Esophagus squamous epithelium (tissue), 4 donors: ENCODE data around the gene UGT2B11.

Experiments used
- CTCF ChIP-seq, 6 experiments: fragments of 450-650 bp in 4 of 6; fragments of 200-600 bp in 2 of 6; sonication (generic) in 2 of 6; IDR thresholded peaks; one replicate each; pipeline ENCODE4 v1.5.1; 2016 to 2019; ENCODE audit warnings: antibody characterized with exemption in 6 of 6, mild to moderate bottlenecking in 4 of 6, moderate library complexity in 4 of 6
- POLR2A ChIP-seq, 4 donors: fragments of 450-650 bp; IDR thresholded peaks; one replicate each; pipeline ENCODE4 v1.6.1; 2017; ENCODE audit warnings: antibody characterized with exemption in 4 of 4, mild to moderate bottlenecking in 4 of 4, moderate library complexity in 3 of 4

GRCh38 chr4:69154021-69154420 lies 60.5 kb downstream of the UGT2B11 start:
- no peak for TF ChIP-seq CTCF (IDR thresholded peaks at IDR 0.05)
- TF ChIP-seq POLR2A (IDR thresholded peaks at IDR 0.05) = no peak
